Measurements from ENCODE around the gene COLQ.

DNA sequence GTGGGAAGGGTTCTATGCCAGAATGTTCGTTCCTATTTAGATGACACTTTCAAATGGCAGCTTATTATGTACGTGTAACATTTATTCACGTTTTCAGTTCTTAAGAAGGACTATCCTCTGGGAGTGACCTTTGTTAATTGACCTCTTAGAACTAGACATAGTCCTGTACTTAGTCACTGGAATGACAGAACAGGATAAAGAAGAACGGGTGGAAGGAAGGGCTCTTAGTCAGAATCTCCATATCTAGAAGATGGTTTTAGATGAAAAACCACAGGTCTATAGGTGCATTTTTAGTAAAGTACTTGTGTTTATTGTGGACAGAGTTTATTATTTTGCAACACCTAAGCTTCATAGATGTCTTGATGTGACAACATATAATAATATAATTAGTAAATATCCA lies 100.6 kb downstream of the COLQ start:
- TF ChIP-seq, protein P1, sequence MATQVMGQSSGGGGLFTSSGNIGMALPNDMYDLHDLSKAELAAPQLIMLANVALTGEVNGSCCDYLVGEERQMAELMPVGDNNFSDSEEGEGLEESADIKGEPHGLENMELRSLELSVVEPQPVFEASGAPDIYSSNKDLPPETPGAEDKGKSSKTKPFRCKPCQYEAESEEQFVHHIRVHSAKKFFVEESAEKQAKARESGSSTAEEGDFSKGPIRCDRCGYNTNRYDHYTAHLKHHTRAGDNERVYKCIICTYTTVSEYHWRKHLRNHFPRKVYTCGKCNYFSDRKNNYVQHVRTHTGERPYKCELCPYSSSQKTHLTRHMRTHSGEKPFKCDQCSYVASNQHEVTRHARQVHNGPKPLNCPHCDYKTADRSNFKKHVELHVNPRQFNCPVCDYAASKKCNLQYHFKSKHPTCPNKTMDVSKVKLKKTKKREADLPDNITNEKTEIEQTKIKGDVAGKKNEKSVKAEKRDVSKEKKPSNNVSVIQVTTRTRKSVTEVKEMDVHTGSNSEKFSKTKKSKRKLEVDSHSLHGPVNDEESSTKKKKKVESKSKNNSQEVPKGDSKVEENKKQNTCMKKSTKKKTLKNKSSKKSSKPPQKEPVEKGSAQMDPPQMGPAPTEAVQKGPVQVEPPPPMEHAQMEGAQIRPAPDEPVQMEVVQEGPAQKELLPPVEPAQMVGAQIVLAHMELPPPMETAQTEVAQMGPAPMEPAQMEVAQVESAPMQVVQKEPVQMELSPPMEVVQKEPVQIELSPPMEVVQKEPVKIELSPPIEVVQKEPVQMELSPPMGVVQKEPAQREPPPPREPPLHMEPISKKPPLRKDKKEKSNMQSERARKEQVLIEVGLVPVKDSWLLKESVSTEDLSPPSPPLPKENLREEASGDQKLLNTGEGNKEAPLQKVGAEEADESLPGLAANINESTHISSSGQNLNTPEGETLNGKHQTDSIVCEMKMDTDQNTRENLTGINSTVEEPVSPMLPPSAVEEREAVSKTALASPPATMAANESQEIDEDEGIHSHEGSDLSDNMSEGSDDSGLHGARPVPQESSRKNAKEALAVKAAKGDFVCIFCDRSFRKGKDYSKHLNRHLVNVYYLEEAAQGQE (IDR thresholded peaks at IDR 0.05), result no peak
- TF ChIP-seq, protein P2, sequence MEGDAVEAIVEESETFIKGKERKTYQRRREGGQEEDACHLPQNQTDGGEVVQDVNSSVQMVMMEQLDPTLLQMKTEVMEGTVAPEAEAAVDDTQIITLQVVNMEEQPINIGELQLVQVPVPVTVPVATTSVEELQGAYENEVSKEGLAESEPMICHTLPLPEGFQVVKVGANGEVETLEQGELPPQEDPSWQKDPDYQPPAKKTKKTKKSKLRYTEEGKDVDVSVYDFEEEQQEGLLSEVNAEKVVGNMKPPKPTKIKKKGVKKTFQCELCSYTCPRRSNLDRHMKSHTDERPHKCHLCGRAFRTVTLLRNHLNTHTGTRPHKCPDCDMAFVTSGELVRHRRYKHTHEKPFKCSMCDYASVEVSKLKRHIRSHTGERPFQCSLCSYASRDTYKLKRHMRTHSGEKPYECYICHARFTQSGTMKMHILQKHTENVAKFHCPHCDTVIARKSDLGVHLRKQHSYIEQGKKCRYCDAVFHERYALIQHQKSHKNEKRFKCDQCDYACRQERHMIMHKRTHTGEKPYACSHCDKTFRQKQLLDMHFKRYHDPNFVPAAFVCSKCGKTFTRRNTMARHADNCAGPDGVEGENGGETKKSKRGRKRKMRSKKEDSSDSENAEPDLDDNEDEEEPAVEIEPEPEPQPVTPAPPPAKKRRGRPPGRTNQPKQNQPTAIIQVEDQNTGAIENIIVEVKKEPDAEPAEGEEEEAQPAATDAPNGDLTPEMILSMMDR (IDR thresholded peaks at IDR 0.05; ENCODE audit: low read depth, low read length, missing input control), result no peak
- TF ChIP-seq, protein P3, sequence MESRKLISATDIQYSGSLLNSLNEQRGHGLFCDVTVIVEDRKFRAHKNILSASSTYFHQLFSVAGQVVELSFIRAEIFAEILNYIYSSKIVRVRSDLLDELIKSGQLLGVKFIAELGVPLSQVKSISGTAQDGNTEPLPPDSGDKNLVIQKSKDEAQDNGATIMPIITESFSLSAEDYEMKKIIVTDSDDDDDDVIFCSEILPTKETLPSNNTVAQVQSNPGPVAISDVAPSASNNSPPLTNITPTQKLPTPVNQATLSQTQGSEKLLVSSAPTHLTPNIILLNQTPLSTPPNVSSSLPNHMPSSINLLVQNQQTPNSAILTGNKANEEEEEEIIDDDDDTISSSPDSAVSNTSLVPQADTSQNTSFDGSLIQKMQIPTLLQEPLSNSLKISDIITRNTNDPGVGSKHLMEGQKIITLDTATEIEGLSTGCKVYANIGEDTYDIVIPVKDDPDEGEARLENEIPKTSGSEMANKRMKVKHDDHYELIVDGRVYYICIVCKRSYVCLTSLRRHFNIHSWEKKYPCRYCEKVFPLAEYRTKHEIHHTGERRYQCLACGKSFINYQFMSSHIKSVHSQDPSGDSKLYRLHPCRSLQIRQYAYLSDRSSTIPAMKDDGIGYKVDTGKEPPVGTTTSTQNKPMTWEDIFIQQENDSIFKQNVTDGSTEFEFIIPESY (IDR thresholded peaks at IDR 0.05), result no peak
- TF ChIP-seq HNF4A (conservative IDR thresholded peaks at IDR 0.05), result no peak
- TF ChIP-seq TAF1 (conservative IDR thresholded peaks at IDR 0.05), result no peak
